ENCODE results near the gene CHSY1. TPM values are rescaled to one million over a fixed set of nuclear protein-coding genes. Genes with fewer than 3 reads are reported as not detected.
A peak's percentile ranks its signal among the peaks of the same experiment; 100 is the strongest.

Gene CHSY1
- polyA plus RNA-seq, 3 donors = 2.7 to 19.0 (median 3.0) TPM

DNA sequence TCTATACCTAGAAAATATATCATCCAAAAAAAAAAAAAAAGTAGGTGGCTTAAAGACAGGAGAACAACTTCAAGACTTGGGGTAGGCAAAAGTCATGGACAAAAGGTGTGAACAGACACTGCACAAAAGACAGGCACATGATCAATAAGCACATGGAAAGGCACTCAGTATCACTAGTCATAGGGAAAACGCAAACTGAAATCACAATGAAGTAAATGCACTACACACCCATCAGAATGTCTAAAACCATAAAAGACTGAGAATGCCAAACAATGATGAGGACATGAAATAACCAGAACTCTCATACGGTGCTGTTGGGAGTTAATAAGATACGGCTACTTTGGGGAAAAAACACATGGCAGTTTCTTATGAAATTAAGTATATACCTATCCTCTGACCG is 40.0 kb downstream of the CHSY1 start:
- TF ChIP-seq, protein P1, sequence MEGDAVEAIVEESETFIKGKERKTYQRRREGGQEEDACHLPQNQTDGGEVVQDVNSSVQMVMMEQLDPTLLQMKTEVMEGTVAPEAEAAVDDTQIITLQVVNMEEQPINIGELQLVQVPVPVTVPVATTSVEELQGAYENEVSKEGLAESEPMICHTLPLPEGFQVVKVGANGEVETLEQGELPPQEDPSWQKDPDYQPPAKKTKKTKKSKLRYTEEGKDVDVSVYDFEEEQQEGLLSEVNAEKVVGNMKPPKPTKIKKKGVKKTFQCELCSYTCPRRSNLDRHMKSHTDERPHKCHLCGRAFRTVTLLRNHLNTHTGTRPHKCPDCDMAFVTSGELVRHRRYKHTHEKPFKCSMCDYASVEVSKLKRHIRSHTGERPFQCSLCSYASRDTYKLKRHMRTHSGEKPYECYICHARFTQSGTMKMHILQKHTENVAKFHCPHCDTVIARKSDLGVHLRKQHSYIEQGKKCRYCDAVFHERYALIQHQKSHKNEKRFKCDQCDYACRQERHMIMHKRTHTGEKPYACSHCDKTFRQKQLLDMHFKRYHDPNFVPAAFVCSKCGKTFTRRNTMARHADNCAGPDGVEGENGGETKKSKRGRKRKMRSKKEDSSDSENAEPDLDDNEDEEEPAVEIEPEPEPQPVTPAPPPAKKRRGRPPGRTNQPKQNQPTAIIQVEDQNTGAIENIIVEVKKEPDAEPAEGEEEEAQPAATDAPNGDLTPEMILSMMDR (IDR thresholded peaks at IDR 0.05) = no peak
- H2AFZ ChIP-seq (ENCODE audit: insufficient read depth, low read depth, low read length, poor library complexity, severe bottlenecking) = no peak overlapping the region
- peak overlapping the region in 4 of 7 donors; percentile 48 to 97 (median 62) for H3K27ac Mint-ChIP-seq
- no CpG with 5 or more reads among the region's 4 CpGs for WGBS (ENCODE audit: insufficient coverage)
- H3K79me2 ChIP-seq (ENCODE audit: insufficient read depth, low read length) = peaks cover 100% of the 10 kb centered on the region
- H4K20me1 ChIP-seq (ENCODE audit: insufficient read depth, low read length) = peaks cover 23% of the 10 kb centered on the region
- peaks cover 0 to 6% (median 0%) of the 10 kb centered on the region in 7 donors for H3K9me3 Mint-ChIP-seq
- no peak overlapping the region for H3K4me3 ChIP-seq (replicated peaks in 1 of 3; ENCODE audit: low read depth in 2 of 3, low read length in 3 of 3)
- H3K4me2 ChIP-seq (replicated peaks; ENCODE audit: extremely low read depth, low read length, poor library complexity, severe bottlenecking) = no peak overlapping the region
- peak overlapping the region in 1 of 2 donors; percentile 9 for H3K27ac ChIP-seq (ENCODE audit: low read depth in 1 of 2, low read length in 2 of 2)
- H3K36me3 ChIP-seq (replicated peaks in 1 of 2; ENCODE audit: control insufficient read depth in 1 of 2, insufficient read depth in 2 of 2, low read length in 2 of 2) = peaks cover 0 to 5% of the 10 kb centered on the region in 2 donors
- H3K4me1 Mint-ChIP-seq = peaks cover 76% of the 10 kb centered on the region
- H3K4me3 Mint-ChIP-seq = no peak overlapping the region
- intact Hi-C loops (cut with micrococcal nuclease) = no loop called here
- H3K27me3 ChIP-seq (ENCODE audit: control insufficient read depth in 2 of 2, insufficient read depth in 2 of 2, low read length in 2 of 2) = no peaks in the 10 kb centered on the region
- peaks cover 0 to 1% (median 0%) of the 10 kb centered on the region in 3 donors for H3K27me3 Mint-ChIP-seq (ENCODE audit: low read depth in 3 of 3)
- no peaks in the 10 kb centered on the region for H3K9me3 ChIP-seq (replicated peaks in 1 of 2; ENCODE audit: control insufficient read depth in 1 of 2, insufficient read depth in 1 of 2, low read length in 2 of 2)
- H3K4me1 ChIP-seq (ENCODE audit: control insufficient read depth in 1 of 2, insufficient read depth in 2 of 2, low read length in 2 of 2) = peaks cover 57 to 71% of the 10 kb centered on the region in 2 donors
- H3K36me3 Mint-ChIP-seq = peaks cover 26 to 33% of the 10 kb centered on the region in 2 donors
- no peak for DNase-seq
- H3K9ac ChIP-seq (ENCODE audit: insufficient read depth, low read length, poor library complexity, severe bottlenecking) = no peak overlapping the region

DNA sequence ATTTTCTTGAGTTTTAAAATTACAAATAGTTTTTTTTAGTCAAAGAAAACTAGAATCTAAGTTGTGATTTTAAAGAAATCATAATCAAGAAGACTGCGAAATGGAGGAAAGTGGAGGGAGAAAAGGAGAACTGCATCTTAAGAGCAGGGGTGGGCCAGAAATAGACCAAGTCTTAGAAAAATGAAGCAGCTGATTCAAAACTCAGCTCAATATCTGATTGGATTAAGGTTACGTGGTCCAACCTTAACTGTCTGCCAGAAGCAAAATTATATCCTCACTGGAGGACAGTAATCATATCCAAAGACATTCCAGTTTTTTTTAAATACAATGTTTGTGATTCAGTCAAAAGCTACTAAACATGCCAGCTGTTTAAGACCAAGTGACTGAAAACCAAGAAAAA is 41.4 kb downstream of the CHSY1 start:
- peaks cover 24 to 31% of the 10 kb centered on the region in 2 donors for H3K36me3 Mint-ChIP-seq
- H3K9me3 ChIP-seq (replicated peaks in 1 of 2; ENCODE audit: control insufficient read depth in 1 of 2, insufficient read depth in 1 of 2, low read length in 2 of 2) = no peaks in the 10 kb centered on the region
- H3K79me2 ChIP-seq (ENCODE audit: insufficient read depth, low read length) = peaks cover 100% of the 10 kb centered on the region
- peaks cover 0 to 1% (median 0%) of the 10 kb centered on the region in 3 donors for H3K27me3 Mint-ChIP-seq (ENCODE audit: low read depth in 3 of 3)
- no peaks in the 10 kb centered on the region for H3K27me3 ChIP-seq (ENCODE audit: control insufficient read depth in 2 of 2, insufficient read depth in 2 of 2, low read length in 2 of 2)
- peak overlapping the region; percentile 54 to 100 (median 99) for H3K27ac Mint-ChIP-seq
- peak overlapping the region in 1 of 2 donors; percentile 28 for H3K4me3 Mint-ChIP-seq
- WGBS (ENCODE audit: insufficient coverage) = 20% methylated on average over 1 of the region's 2 CpGs
- no peak overlapping the region for H2AFZ ChIP-seq (ENCODE audit: insufficient read depth, low read depth, low read length, poor library complexity, severe bottlenecking)
- intact Hi-C loops (cut with micrococcal nuclease) = no loop called here
- DNase-seq = peak in 1 of 3 donors; percentile 38
- H3K36me3 ChIP-seq (replicated peaks in 1 of 2; ENCODE audit: control insufficient read depth in 1 of 2, insufficient read depth in 2 of 2, low read length in 2 of 2) = no peaks in the 10 kb centered on the region
- peaks cover 15% of the 10 kb centered on the region for H4K20me1 ChIP-seq (ENCODE audit: insufficient read depth, low read length)
- no peak overlapping the region for H3K9ac ChIP-seq (ENCODE audit: insufficient read depth, low read length, poor library complexity, severe bottlenecking)
- peak overlapping the region in 1 of 3 experiments; percentile 11 for H3K4me3 ChIP-seq (replicated peaks in 1 of 3; ENCODE audit: low read depth in 2 of 3, low read length in 3 of 3)
- H3K4me1 Mint-ChIP-seq = peaks cover 82% of the 10 kb centered on the region
- H3K9me3 Mint-ChIP-seq = peaks cover 0 to 6% (median 0%) of the 10 kb centered on the region in 7 donors
- H3K4me2 ChIP-seq (replicated peaks; ENCODE audit: extremely low read depth, low read length, poor library complexity, severe bottlenecking) = peak overlapping the region; percentile 14
- H3K27ac ChIP-seq (ENCODE audit: low read depth in 1 of 2, low read length in 2 of 2) = peak overlapping the region in 1 of 2 donors; percentile 92
- H3K4me1 ChIP-seq (ENCODE audit: control insufficient read depth in 1 of 2, insufficient read depth in 2 of 2, low read length in 2 of 2) = peaks cover 69 to 85% of the 10 kb centered on the region in 2 donors
- TF ChIP-seq, protein P1 (IDR thresholded peaks at IDR 0.05) = no peak

Measured in CD14-positive monocyte (primary cell).